Calu3 (cell line): ENCODE results near the gene TMEM238L. TPM values are rescaled to one million over a fixed set of nuclear protein-coding genes. Genes with fewer than 3 reads are reported as not detected.
A peak's percentile ranks its signal among the peaks of the same experiment; 100 is the strongest.

Source experiments
- BruUV-seq: library from RNA; stranded (reverse); fragments of 400-500 nt; replicated peaks from 2 replicates; lab custom pipeline; 2021; lab: Mats Ljungman, UMichigan
- CTCF ChIA-PET: fragments of 300-600 bp; sonication (Branson Sonifier 250); formaldehyde crosslinking; loops from one replicate; lab custom pipeline; 2022; ENCODE audit warnings: antibody characterized with exemption; lab: Charles Lee
- DNase-seq: peaks from one replicate; pipeline ENCODE4 v3.0.0; 2022
- H3K27ac Mint-ChIP-seq: one replicate; pipeline ENCODE4 v1.8.0; 2022; ENCODE audit warnings: mixed read lengths; ENCODE audit not compliant: unreplicated experiment
- H3K27me3 Mint-ChIP-seq: one replicate; pipeline ENCODE4 v1.8.0; 2022; ENCODE audit warnings: mixed read lengths; ENCODE audit not compliant: unreplicated experiment
- H3K36me3 Mint-ChIP-seq: one replicate; pipeline ENCODE4 v1.8.0; 2022; ENCODE audit warnings: mild to moderate bottlenecking, moderate library complexity, mixed read lengths; ENCODE audit not compliant: insufficient read depth, unreplicated experiment
- H3K4me1 Mint-ChIP-seq: one replicate; pipeline ENCODE4 v1.8.0; 2022; ENCODE audit warnings: mild to moderate bottlenecking, low read depth, mixed read lengths; ENCODE audit not compliant: unreplicated experiment
- H3K4me3 Mint-ChIP-seq: one replicate; pipeline ENCODE4 v1.8.0; 2022; ENCODE audit warnings: mild to moderate bottlenecking, low read depth, moderate library complexity, mixed read lengths; ENCODE audit not compliant: unreplicated experiment
- H3K9me3 Mint-ChIP-seq: one replicate; pipeline ENCODE4 v1.8.0; 2022; ENCODE audit warnings: low read depth, mixed read lengths; ENCODE audit not compliant: unreplicated experiment
- intact Hi-C: fragments of 100-400 bp; cut with micrococcal nuclease; formaldehyde crosslinking; loops from one replicate; pipeline ENCODE4 v1.10.0; 2022; ENCODE audit not compliant: unreplicated experiment
- total RNA-seq: library from RNA; stranded (reverse); gene quantifications from 2 replicates; pipeline ENCODE4 v1.2.3, GENCODE V29; 2022
- TF ChIP-seq, protein P1 (sequence below): fragments of 200-600 bp; IDR thresholded peaks from one replicate; pipeline ENCODE4 v1.8.0; 2022; ENCODE audit warnings: antibody characterized with exemption; ENCODE audit not compliant: unreplicated experiment

The TMEM238L gene
- total RNA-seq, 1 experiment from 2014 or later = not detected

DNA sequence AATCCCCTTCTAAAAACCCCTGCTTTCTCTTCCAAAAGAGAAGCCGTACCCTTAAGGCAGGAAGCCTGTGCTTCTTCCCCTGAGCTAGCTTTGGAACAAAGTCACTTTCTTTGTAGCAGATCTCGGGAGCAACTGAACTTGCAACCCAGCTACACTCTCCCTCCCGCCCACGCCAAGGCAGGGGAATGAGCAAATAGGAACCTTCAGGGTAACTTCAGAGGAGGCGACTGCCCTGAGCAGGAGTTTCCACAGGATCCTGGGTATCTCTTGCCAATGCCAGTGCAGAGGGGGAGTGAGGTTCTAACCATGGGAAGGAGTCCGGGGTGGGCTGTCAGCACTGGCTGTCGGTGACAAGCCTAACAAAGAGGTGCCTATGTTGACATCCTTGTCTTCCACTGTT lies 39.9 kb upstream of the TMEM238L start:
- Mint-ChIP-seq H3K9me3 (no peaks in the 10 kb centered on the region), H3K27ac (no peak overlapping the region), H3K4me1 (peaks cover 20% of the 10 kb centered on the region), H3K36me3 (peaks cover 5% of the 10 kb centered on the region), H3K27me3 (peaks cover 16% of the 10 kb centered on the region), H3K4me3 (no peak overlapping the region)
- peak; percentile 4 for DNase-seq
- intact Hi-C loops = loop anchor here (10.0 kb wide), 2 partner anchors 69 to 199 kb away; no protein-coding TSS in a partner anchor
- CTCF ChIA-PET = interaction anchor here (0.7 to 2.9 kb wide), 2 partner anchors 107 to 223 kb away, joined by 5 to 34 read pairs; no protein-coding TSS in a partner anchor
- TF ChIP-seq, protein P1, sequence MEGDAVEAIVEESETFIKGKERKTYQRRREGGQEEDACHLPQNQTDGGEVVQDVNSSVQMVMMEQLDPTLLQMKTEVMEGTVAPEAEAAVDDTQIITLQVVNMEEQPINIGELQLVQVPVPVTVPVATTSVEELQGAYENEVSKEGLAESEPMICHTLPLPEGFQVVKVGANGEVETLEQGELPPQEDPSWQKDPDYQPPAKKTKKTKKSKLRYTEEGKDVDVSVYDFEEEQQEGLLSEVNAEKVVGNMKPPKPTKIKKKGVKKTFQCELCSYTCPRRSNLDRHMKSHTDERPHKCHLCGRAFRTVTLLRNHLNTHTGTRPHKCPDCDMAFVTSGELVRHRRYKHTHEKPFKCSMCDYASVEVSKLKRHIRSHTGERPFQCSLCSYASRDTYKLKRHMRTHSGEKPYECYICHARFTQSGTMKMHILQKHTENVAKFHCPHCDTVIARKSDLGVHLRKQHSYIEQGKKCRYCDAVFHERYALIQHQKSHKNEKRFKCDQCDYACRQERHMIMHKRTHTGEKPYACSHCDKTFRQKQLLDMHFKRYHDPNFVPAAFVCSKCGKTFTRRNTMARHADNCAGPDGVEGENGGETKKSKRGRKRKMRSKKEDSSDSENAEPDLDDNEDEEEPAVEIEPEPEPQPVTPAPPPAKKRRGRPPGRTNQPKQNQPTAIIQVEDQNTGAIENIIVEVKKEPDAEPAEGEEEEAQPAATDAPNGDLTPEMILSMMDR = no peak
- BruUV-seq = no TSS peak

DNA sequence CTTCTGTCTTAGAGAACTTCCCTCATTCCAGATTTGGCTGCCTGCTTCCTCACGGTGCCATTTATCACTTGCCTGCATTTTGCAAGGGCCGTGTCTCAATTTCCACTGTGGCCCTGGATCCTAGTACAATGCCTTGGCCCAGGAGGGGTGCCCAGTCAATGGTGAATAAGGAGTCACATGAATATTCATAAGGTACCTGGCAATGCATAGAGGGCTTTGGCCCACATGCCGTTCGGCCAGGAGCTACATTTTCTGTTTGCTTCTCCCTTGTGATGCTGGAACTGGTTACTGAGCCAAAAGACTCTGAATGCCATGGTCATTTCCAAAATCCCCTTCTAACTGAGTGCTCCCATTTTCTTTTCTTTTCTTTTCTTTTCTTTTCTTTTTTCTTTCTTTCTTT lies 38.8 kb upstream of the TMEM238L start:
- intact Hi-C loops = loop anchor here (10.0 kb wide), 2 partner anchors 68 to 198 kb away; no protein-coding TSS in a partner anchor
- DNase-seq = no peak
- Mint-ChIP-seq H3K27me3 (peaks cover 16% of the 10 kb centered on the region), H3K4me1 (peaks cover 20% of the 10 kb centered on the region), H3K9me3 (no peaks in the 10 kb centered on the region), H3K36me3 (peaks cover 5% of the 10 kb centered on the region), H3K27ac (no peak overlapping the region), H3K4me3 (no peak overlapping the region)
- no TSS peak for BruUV-seq
- CTCF ChIA-PET = interaction anchor here (2.9 kb wide), 1 partner anchor 106 kb away, joined by 34 read pairs; no protein-coding TSS in a partner anchor
- TF ChIP-seq, protein P1 = no peak

DNA sequence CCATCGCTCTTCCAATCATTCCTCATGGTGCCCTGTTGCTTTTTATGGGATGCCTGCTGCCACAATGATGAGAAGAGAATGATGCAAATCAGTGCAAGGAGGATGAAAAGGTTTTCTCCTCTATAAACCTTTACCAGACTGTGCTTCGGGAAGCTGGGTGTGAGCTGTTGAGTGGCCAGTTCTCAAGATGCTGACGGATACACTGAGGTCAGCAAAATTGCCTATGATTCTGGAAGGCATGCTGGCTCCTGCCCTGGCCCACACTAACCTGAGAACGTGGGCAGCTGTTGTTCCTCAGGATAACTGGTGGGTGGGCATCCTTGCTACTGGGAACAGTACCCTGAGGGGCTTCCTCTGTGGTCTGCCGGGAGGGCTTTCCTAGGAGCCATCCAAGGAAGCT lies 34.8 kb upstream of the TMEM238L start:
- DNase-seq = no peak
- no peaks in the 10 kb centered on the region for H3K9me3 Mint-ChIP-seq
- H3K4me3 Mint-ChIP-seq = no peak overlapping the region
- H3K4me1 Mint-ChIP-seq = peaks cover 6% of the 10 kb centered on the region
- TF ChIP-seq, protein P1 = no peak
- CTCF ChIA-PET = no interaction called here
- intact Hi-C loops = no loop called here
- no peaks in the 10 kb centered on the region for H3K27me3 Mint-ChIP-seq
- no peaks in the 10 kb centered on the region for H3K36me3 Mint-ChIP-seq
- no TSS peak for BruUV-seq
- H3K27ac Mint-ChIP-seq = no peak overlapping the region

DNA sequence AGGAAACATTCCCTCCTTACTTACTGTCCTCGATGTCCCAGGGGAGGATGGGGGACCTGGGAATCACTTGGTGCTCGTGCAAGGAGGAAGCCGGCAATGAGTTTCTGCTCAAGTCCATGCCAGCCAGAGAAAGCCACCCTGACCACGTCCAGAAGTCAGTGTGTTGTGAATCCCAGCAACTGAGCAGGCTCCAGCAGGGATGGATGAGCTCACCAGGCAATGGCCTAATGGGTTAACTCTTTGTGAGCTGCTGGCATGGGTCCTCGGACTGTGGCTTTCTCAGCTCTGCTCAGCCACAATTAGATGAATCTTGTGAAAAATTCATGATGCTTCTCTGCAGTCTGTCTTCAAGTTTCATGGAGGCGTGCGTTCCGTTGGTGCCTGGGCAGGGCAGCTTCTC lies 34.0 kb upstream of the TMEM238L start, which contains the start of gene PIRT:
Gene PIRT, minus strand, starts transcription at position 167 of the 400 bp plus-strand sequence. CDS start 12,442 bp downstream, outside the sequence.
- Mint-ChIP-seq H3K27ac (no peak within 1 kb of the TSS), H3K9me3 (no peaks in the 10 kb centered on the region), H3K4me1 (no peaks in the 10 kb centered on the region), H3K36me3 (no peaks in the 10 kb centered on the region), H3K27me3 (no peaks in the 10 kb centered on the region), H3K4me3 (no peak within 1 kb of the TSS)
- TF ChIP-seq, protein P1 = no peak
- intact Hi-C loops = no loop called here
- no peak for DNase-seq
- CTCF ChIA-PET = no interaction called here
- no TSS peak for BruUV-seq
